Colonic mucosa (tissue), 4 donors: ENCODE results near the gene TUSC2. TPM values are rescaled to one million over a fixed set of nuclear protein-coding genes. Genes with fewer than 3 reads are reported as not detected.

Experiments used
- DNase-seq: peaks from one replicate; pipeline ENCODE4 v3.0.0-alpha.2; 2020
- H3K27ac ChIP-seq: fragments of 200-600 bp; one replicate; pipeline ENCODE4 v1.8.0; 2021
- H3K27me3 ChIP-seq: fragments of 200-600 bp; one replicate; pipeline ENCODE4 v1.8.0; 2021
- H3K36me3 ChIP-seq: fragments of 200-600 bp; one replicate; pipeline ENCODE4 v1.8.0; 2021
- H3K4me1 ChIP-seq: fragments of 200-600 bp; one replicate; pipeline ENCODE4 v1.8.0; 2021; ENCODE audit warnings: mild to moderate bottlenecking
- H3K4me3 ChIP-seq: fragments of 200-600 bp; one replicate; pipeline ENCODE4 v1.8.0; 2021
- H3K9ac ChIP-seq, 2 donors: one replicate each; pipeline ENCODE4 v1.7.0; 2013; ENCODE audit warnings: control low read depth in 2 of 2, low read depth in 2 of 2, low read length in 2 of 2
- H3K9me3 ChIP-seq: fragments of 200-600 bp; one replicate; pipeline ENCODE4 v1.8.0; 2021
- CTCF ChIP-seq: fragments of 200-600 bp; IDR thresholded peaks from one replicate; pipeline ENCODE4 v1.8.0; 2022; ENCODE audit warnings: antibody characterized with exemption, mild to moderate bottlenecking
- intact Hi-C: fragments of 100-400 bp; cut with DNase I; formaldehyde crosslinking; loops from one replicate; pipeline ENCODE4 v1.14.1; 2022
- total RNA-seq, 2 donors: library from RNA; stranded (reverse); fragmentation: NEBNext Ultra II Directional in 1 of 2; extraction: Animal tissue kit (Norgen Biotek cat#: 25700) in 1 of 2; gene quantifications; one replicate each; pipeline ENCODE4 v1.2.1, GENCODE V29; 2021
- donor health status: healthy.
- donor health status: DM: no; HTN: no; CAD: no.
- donor health status: DM: no; HTN: no; CAD: no.

TUSC2 gene
- total RNA-seq, 2 donors from 2014 or later: 26.1 to 39.5 TPM

DNA sequence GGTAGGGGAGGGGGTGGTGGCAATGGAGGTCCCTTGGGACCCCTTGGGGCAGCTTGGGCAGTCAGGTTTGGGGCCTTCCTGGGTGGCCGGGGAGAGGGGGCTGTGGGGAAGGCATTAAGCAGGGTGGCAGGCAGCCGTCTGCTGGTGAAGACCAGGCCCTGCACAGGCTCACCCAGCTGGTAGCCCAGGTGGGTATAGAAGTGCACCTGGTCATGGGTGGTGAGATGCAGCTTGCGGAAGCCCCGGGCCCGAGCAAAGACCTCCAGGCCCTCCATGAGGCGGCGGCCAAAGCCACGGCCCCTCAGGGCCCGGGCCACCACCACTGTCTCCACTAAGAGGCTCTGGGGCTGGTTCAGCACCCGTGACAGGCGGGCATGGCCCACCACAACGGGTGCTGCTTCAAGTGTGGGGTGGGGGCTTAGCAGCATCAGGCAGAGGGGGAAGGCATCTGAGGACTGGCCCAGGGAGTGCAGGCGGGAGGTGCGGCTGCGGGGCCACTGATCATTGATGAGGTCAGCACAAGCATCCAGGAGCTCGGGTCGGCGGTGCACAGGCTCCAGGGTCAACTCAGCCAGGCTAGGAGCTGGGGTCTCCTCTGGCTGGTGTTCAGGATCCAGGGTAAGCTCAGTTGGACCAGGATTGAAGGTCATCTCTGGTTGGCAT, 31.2 kb downstream of the TUSC2 start:
- no peak for DNase-seq
- Histone ChIP-seq H3K4me1 (peaks cover 15% of the 10 kb centered on the region), H3K27ac (no peak overlapping the region), H3K9me3 (no peaks in the 10 kb centered on the region), H3K4me3 (no peak overlapping the region), H3K36me3 (no peaks in the 10 kb centered on the region), H3K9ac (no peak overlapping the region), H3K27me3 (no peaks in the 10 kb centered on the region)
- intact Hi-C loops: no loop called here
- TF ChIP-seq CTCF: no peak

DNA sequence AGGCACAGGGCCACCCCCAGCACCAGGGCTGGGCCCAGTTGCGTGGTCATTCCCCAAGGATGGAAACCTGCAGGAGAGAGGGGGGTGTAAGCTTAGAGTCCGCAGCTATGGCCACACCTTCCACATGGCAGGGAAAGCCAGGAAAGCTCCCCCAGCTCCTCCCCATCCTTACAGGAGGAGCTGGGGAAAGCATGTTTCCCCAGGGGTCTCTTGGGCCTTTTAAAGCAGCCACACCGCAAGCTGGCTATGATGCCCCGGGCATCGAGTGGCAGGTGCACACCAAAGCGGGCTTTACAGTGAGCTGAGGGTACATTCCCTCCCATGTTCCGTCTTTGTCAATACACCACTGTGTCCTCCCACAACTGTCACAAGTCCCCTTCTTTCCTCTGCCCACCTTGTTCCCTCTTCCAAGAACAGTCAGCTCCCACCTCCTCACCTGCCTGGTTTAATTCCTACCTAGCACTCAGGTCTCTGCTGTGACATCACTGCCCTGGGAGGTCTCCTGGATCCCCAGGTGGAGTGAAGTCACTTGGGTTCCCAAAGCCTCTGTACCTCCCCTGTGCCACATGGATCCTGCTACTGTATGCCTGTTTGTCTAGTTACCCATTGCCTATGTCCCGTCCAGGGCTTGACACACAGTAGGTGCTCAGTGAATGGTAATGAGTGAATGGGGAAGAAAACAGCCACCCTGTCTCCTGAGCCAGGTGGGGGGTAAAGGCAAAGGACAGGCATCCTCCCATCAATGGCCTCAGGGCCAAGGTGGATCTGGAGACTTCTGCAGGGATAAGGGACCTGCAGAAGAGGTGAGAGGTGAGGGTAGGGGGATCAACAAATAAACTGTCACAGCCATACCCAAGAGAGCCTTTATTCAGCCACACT, 32.2 kb downstream of the TUSC2 start:
- DNase-seq: no peak
- TF ChIP-seq CTCF: no peak

DNA sequence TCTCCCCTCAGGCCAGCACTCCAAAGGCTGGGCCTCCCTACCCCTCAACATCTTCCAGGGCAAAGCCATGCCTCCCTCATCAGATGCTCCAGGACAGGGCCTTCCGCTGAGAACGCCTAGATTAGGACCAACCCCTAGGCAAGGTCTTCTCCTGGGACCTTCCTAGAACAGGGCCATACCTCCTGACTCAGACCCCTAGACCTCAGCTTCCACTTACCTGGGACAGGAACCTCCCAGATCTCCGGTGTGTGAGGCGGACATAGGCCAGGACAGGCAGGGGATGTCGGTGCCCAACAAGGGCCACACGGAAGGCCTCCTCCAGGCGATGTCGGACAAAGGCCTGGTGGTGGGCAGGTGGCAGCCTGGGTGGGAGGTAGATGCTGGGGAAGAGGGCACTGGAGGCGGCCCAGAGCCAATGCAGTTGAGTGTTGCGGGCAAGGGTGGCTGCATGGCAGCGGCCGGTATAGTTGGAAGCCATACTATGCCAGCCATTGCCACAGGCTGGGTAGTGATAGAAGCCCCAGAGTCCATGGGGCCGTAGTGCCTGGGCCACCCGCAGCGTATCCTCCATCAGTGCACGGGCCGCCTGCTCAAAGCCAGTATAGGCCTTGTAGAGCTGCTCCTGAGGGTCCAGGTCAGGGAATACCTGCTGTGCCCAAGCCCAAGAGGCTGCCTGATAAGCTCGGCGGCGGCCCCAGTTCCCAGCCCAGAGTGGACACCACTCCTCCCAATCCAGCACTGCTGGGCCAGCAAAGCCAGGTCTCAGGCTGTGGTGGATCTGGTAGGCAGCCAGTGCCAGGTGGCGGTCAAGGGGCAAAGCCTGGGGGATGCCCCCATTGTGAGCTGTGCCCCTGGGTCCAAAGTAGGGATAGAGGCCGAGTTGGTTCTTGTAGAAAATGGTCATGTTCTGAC, 33.3 kb downstream of the TUSC2 start:
- Histone ChIP-seq H3K27ac (no peak overlapping the region), H3K36me3 (no peaks in the 10 kb centered on the region), H3K27me3 (no peaks in the 10 kb centered on the region), H3K4me1 (peaks cover 15% of the 10 kb centered on the region), H3K4me3 (no peak overlapping the region), H3K9ac (no peak overlapping the region), H3K9me3 (no peaks in the 10 kb centered on the region)
- no peak for DNase-seq
- TF ChIP-seq CTCF: no peak
- intact Hi-C loops: no loop called here

More for the DNA sequence above, 32.2 kb downstream of the TUSC2 start:
- Histone ChIP-seq H3K36me3 (no peaks in the 10 kb centered on the region), H3K4me3 (no peak overlapping the region), H3K9me3 (no peaks in the 10 kb centered on the region), H3K27me3 (no peaks in the 10 kb centered on the region), H3K4me1 (peaks cover 22% of the 10 kb centered on the region), H3K27ac (no peak overlapping the region), H3K9ac (no peak overlapping the region)
- intact Hi-C loops: no loop called here

DNA sequence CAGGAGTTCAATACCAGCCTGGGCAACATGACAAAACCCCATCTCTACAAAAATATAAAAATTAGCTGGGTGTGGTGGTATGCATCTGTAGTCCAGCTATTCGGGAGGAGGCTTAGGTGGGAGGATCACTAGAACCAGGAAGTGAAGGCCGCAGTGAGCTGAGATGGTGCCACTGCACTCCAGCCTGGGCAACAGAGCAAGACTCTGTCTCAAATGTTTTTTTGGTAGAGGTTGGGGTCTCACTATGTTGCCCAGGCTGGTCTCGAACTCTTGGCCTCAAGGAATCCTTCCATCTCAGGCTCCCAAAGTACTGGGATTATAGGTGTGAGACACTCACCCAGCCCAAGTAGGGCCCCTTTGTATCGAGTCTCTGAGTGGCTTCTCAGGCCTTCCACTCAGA, 33.9 kb downstream of the TUSC2 start:
- no peaks in the 10 kb centered on the region for H3K9me3 ChIP-seq
- no peak overlapping the region for H3K9ac ChIP-seq
- H3K4me1 ChIP-seq: peaks cover 15% of the 10 kb centered on the region
- DNase-seq: no peak
- no peak overlapping the region for H3K4me3 ChIP-seq
- H3K27ac ChIP-seq: no peak overlapping the region
- H3K27me3 ChIP-seq: no peaks in the 10 kb centered on the region
- H3K36me3 ChIP-seq: no peaks in the 10 kb centered on the region
- no peak for TF ChIP-seq CTCF
- intact Hi-C loops: no loop called here
